GM12872 (cell line): ENCODE data around the gene TMEM165.

ENCODE experiments used
- CTCF ChIP-seq: IDR thresholded peaks from 3 replicates; pipeline ENCODE4 v1.5.1; 2011; ENCODE audit warnings: low read depth, mild to moderate bottlenecking, low read length, moderate library complexity; ENCODE audit not compliant: insufficient read depth

The TMEM165 gene

GRCh38 chr4:55352726-55353125, 43.0 kb upstream of the TMEM165 start:
- TF ChIP-seq CTCF: no peak

- no peak for TF ChIP-seq CTCF
These were observed 41.1 kb upstream of the TMEM165 start for GRCh38 chr4:55354648-55355047.

- no peak for TF ChIP-seq CTCF
These were observed 40.2 kb upstream of the TMEM165 start for GRCh38 chr4:55355555-55355954.

GRCh38 chr4:55356991-55357461, 38.7 kb upstream of the TMEM165 start:
- no peak for TF ChIP-seq CTCF

- no peak for TF ChIP-seq CTCF
These were observed 37.5 kb upstream of the TMEM165 start for GRCh38 chr4:55358246-55358645.

GRCh38 chr4:55358668-55359067, 37.1 kb upstream of the TMEM165 start:
- TF ChIP-seq CTCF: no peak

GRCh38 chr4:55359397-55359916, 36.3 kb upstream of the TMEM165 start:
- no peak for TF ChIP-seq CTCF
